ENCODE results near the gene RPN2.

Gene RPN2

DNA sequence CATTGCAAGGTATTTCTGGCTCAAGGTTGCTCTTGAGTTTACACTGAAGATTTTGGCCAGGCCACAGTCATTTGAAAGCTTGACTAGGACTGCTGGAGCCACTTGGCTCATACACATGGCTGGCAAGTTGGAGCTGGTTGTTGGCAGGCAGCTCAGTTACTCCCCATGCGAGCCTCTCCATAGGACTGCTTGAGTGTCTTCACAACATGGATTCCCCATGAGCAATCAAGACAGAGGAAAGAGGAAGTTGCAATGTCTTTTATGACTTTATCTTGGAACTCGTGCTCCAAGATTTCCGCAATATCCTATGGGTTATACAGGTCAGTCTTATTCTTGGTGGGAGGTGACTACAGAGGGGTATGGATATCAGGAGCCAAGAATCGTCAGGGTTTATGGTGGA is 109.0 kb downstream of the RPN2 start:
- DNase-seq (ENCODE audit: low read depth in 3 of 3, low spot score in 1 of 3), result no peak

DNA sequence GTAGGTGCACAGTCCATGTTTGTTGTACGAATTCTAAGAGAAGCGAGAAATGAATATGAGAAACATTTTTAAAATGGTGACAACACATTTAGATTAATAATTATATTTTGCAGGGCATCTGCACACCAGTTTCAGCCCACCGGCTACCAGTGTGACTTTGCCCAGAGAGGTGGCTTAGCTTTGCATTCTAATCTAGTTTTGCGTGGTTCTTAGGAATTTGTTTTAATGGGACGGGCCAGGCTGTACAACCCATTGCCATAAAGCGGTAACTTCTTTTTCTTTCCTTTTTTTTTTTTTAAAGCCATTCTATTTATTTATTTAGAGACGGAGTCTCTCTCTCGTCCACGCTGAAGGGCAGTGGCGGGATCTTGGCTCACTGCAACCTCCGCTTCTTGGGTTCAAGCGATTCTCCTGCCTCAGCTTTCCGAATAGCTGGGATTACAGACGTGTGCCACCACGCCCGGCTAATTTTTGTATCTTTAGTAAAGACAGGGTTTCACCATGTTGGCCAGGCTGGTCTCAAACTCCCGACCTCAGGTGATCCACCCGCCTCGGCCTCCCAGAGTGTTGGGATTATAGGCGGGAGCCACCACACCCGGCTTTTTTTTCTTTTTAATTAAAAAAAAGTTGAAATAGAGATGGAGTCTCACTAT is 111.2 kb downstream of the RPN2 start:
- no peak for DNase-seq (ENCODE audit: low read depth in 3 of 3, low spot score in 1 of 3)

Data from stimulated activated CD4-positive, alpha-beta T cell treated with anti-CD3 and anti-CD28 coated beads, TNF-alpha, amount 100 ng/mL, for 1 hour (primary cell).